MM.1S (cell line): ENCODE data around the gene OGDHL.

ENCODE experiments used
- CTCF ChIP-seq: fragments of 300-600 bp; sonication (generic); IDR thresholded peaks from 2 replicates; pipeline ENCODE4 v1.5.1; 2016; ENCODE audit warnings: antibody characterized with exemption, low read length, mixed read lengths
- EZH2phosphoT487 ChIP-seq: fragments of 300-600 bp; sonication (generic); IDR thresholded peaks from 2 replicates; pipeline ENCODE4 v1.6.1; 2018; ENCODE audit warnings: antibody characterized with exemption, low read length

GRCh38 chr10:49690698-49691356 lies 71.3 kb downstream of the OGDHL start:
- TF ChIP-seq CTCF (no peak), EZH2phosphoT487 (no peak)
